HG03354 (cell line): ENCODE results near the gene MUC5B.

Source experiments
- ATAC-seq: cut with Tn5 transposase; IDR thresholded peaks from one replicate; pipeline ENCODE4 v1.9.1; 2021; ENCODE audit warnings: mild to moderate bottlenecking; ENCODE audit not compliant: unreplicated experiment, poor library complexity, severe bottlenecking

MUC5B gene

DNA sequence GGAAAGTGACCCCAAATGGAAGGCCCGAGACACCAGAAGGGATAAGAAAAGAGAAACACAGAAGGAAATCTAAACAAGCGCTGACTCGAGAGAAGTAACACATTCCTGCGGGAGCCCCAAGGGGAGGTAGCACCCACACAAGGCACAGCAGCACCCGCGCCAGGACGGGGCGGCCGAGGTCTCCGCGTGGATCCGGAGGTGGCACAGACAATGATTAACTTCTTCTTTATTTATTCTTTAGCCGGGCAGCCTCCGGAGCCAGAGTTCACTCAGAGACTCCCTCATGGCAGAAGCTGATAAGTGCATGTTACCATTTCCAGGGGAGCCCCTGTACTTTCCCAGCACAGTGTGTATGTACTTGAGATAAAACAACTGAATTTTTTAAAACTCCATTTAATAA lies 81.5 kb downstream of the MUC5B start:
- no peak for ATAC-seq

DNA sequence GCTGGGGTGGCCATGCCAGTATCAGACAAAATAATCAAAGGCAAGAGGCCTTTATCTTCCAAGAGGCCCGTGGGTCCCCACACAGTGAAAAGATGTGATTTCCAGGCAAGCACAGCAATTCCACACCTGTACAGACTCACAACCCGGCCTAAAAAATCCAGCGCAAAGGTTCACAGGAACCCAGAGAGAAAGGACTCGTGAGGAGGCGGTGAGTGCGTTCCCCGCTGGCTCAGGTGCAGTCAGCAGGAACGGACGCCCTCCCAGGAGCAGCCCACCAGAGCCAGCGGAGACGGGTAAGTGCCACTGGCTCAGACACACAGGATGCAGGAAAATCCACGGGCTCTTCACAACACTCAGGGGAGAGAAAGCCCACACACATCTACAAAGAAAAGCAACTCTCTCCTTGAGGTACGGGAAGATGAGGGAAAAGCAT lies 82.2 kb downstream of the MUC5B start:
- ATAC-seq: no peak

DNA sequence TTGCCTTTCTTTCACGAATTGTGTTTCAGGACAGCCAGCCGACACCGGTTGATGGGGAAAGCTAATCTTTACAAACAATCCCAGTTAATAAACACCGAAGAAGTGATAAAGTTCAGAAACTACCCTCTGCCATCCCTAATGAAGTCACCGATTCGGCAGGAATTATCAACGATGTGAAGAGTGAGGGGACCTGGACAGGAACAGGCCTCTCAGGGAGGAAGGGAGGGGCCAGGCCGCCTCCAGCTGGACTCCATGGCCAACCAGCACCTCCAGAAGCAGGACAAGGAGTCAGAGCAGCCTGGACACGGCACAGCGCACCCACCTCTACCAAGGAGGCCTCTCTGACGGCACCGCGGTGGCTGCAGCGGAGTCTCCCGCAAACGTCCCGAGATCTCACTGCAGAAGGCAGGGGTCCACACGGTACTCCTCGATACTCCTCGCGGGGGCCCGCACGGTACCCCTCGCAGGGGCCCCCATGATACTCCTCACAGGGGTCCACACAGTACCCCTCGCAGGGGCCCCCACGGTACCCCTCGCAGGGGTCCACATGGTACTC lies 82.7 kb downstream of the MUC5B start:
- no peak for ATAC-seq

DNA sequence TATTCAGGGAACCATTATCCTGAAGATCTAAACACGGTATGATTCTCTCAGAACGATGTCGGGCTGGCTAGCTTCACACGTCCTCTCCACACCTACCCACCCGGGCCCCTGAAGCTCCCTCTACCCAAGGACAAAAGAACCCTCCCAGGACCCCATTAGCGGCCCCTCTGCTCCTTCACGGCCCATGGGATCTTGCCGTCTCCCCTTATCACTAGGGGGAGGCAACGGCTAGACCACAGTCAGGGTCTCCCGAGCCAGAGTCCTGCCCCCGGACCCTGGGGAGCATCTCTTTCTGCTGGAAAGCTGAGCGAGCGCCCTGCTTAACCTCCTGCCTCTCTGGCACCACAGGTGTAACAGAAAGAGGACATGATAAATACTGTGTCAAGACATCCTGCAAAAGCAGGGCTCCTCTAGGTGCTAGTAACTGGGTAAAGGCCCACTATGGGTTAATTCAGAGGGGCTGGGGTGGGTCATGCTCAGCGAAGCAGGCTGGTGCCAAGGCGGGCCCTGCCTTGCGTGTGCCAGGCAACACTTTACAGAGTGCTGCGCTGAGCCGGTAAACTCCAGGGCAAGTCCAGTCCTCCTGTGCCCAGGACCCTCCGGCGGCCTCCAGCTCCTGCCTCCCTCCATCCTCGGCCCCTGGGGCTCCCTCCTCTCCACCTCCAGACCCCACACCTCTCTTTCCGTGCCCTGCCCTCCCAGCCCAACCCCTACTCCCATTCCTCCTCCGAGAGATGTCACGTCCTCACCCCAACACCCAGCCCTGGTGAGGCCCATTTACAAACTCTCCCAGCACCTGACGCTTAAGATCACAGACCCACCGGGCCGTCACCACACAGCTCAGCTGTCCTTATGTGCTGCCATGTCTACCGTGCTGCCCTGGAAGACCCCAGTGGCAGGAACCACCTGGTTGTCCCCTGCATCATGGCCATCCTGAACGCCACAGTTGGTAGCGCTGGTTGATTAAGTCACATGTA lies 83.6 kb downstream of the MUC5B start:
- ATAC-seq: no peak

DNA sequence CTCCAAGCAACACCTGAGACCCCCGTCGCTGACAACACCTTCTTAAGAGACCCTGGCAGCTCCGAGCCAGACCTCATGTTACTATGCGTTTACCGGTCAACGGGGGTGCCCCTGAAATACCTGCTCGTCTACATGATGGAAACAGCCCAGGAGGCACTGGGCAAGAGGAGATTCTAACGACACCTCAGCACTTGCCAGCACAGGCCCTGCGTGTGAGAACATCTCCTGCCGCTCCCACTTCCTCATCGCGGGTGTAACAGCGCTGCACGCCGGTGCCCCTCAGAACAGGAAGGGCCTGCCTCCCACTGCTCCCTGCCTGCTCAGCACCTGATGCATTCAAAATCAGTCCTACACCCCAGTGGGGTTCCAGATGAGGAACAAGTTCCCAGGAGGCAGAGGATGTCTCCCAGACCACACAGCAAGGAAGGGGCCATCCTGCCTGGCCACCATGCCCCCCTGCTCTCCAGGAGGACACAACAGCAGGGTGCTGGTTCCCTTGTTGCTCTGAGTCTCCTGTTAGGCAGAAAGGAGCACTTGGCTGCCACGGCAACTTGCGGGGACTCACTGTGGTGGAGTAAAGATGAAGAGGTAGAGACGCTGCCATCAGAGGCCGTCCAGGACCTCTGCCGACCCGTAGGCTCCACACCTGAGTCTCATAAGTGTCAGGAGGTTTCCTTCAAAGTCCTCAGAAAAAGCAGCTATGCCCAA lies 84.5 kb downstream of the MUC5B start:
- ATAC-seq: no peak

DNA sequence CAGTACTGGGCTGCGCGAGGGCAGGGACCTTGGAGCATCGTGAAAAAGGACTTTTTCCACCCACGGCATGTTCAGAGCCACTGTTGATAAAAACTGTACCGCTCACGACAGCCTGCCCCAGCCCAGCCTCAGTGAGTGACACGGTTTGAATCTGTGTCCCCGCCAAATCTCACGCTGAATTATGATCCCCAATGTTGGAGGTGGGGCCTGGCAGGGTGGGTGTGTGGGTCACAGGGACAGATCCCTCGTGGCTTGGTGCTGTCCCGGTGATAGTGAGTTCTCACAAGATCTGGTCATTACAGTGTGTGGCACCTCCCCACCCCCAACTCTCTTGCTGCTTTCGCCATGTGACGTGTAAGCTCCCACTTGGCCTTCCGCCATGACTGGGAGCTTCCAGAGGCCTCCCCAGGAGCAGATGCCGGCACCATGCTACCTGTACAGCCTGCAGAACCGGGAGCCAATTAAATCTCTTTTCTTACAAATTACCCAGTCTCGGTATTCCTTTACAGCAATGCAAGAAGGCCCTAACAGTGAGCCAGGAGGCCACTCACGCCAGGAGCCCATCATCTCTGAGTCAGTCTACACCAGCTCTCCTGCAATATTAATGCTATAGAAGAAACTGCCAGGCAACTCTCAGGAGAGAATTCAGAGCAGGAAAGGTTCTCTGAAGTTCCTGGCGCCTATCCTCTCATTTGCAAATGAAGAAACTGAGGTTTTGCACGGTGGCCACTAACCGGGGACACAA lies 85.3 kb downstream of the MUC5B start:
- ATAC-seq: no peak

DNA sequence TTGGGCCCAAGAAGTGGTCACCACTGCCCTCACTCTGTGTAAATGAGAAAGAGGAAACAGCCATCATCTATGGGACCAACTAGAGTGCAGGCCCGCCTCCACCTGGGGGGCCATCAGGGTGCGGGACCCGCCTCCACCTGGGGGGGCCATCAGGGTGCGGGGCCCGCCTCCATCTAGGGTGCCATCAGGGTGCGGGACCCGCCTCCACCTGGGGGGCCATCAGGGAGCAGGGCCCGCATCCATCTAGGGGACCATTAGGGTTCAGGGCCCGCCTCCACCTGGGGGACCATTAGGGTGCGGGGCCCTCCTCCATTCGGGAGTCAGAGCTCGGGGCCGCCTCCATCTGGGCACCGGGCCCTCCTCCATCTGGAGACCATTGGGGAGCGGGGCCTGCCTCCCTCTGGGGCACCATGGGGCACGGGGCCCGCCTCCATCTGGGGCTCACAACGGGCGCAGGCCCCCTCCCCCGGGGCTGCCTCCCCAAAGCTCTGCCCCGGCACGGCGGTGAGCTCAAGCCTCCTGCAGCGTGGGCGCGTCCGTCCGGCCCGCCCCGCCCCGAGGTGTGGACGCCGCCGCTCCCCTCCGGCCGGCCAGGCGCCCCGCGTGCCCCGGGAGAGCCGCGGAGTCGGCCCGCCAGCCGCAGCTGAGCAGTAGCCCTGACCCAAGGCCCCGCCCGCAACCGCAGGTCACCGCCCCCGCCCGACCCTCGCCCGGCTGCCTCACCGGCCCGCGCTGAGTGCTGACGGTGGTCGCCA lies 86.1 kb downstream of the MUC5B start:
- ATAC-seq: peak; percentile 50

DNA sequence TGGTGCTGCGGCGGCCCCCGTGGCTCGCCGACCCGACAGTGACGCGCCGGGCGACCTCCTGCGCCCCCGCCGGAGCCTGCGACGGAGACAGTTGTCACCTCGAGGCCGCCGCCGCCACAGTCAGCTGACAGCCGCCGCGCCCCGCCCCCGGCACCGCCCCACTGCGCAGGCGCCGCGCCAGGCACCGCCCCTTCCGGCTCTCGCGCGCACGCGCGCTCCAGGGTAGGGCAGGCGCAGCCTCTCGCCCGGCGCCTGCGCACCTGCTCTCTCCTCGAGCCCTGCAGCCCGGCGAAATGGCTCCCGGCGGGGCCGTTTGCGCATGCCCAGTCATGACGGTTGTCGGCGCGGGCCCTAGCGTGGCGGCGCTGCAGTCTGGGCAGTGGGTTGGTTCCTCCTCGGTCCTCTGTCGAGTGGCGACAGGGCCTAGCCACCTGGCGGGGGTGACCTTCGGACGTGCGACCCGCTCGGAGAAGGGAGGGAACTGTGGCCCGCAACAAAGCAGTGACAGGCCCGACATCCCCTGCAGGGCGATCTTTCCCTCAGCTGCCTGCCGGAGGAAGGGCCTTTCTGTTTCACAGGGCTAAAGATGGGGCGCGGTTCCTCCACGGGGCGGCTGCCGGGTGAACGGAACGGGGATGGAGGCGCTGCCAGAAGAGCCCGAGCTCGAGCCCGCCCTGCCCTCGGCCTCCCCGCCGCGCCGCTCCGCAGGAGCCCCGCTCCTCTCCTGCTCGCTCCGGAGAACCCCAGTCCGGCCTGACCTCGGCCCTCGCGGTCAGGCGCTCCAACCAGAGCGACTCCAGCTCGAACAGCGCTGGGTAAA lies 86.8 kb downstream of the MUC5B start, which contains the start of gene TOLLIP:
Gene TOLLIP, minus strand, starts transcription at position 135 of the 820 bp plus-strand sequence. Its CDS starts 134 bp downstream, at position 1.
- ATAC-seq: peak; percentile 78

DNA sequence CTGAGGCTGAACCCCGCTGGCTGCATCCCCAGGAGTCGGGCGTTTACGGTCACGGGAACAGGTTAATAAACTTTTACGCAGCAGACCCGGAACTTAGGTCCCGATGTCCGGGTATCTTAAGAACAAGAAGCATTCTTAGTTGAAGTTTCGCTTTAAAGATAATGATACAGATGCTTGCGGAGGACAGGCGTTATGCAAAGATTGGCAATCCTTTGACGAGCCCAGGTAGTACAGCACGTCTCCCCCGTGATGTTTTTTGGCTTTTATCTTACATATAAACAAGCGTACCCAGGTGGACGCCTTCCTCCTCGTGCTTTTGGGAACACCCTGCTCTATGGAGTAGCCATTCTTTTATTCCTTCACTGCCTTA lies 87.4 kb downstream of the MUC5B start:
- ATAC-seq: no peak

DNA sequence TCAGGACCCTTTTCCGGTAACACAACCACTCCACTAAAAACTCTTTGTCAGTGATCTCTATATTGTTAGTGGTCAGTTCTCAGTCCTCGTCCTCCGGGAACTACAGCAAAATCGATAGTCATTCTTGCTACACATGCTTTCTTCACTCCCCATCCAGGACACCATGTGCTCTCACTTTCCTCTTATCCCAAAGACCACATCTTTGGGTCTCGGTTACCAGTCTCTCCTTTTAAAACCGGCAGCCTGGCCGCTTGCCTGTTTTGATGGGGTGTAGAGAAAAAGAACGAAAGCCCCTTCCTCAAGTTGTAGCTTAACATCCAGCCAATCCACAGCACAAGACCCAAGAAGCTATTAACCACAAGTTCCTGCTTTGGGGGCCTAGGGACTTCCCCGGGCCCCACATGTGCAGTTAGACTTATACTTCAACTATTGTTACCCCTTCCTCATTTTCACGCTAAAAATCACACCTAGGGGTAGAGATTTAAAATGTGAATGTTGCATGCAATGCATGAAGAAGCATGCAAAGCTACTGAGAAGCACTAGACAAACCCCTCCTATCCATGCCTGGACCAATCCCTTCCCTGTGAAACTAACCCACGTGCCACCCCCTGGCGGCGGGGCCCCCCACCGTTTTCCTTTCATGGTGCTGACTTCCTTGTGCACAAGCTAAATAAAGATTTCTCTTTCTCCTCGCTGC lies 88.1 kb downstream of the MUC5B start:
- no peak for ATAC-seq
